B cell (primary cell): ENCODE data around the gene WASHC3. TPM values are rescaled to one million over a fixed set of nuclear protein-coding genes. Genes with fewer than 3 reads are reported as not detected.

Source experiments
- ATAC-seq: fragments of 200-7000 bp; cut with Tn5 transposase; one replicate; pipeline ENCODE4 v1.10.0; 2021; ENCODE audit warnings: low read depth, mild to moderate bottlenecking, moderate number of reproducible peaks, moderate library complexity
- CTCF ChIA-PET: fragments of 350-600 bp; sonication (Branson Sonifier 250); formaldehyde crosslinking; loops from one replicate; lab custom pipeline; 2021; ENCODE audit warnings: antibody characterized with exemption, inconsistent platforms; lab: Charles Lee
- POLR2A ChIA-PET: fragments of 350-600 bp; sonication (Branson Sonifier 250); formaldehyde crosslinking; loops from one replicate; lab custom pipeline; 2021; ENCODE audit warnings: antibody characterized with exemption; lab: Charles Lee
- DNase-seq: peaks from one replicate; pipeline ENCODE4 v3.0.0; 2013
- H2AFZ ChIP-seq: 2 replicates; pipeline ENCODE4 v1.6.1; 2012; ENCODE audit warnings: mild to moderate bottlenecking, low read depth, low read length; ENCODE audit not compliant: insufficient read depth, poor library complexity, severe bottlenecking
- H3K27ac ChIP-seq, 2 donors: 1 replicate in 1 of 2; 2 replicates in 1 of 2; pipeline ENCODE4 v1.5.1; 2012 to 2013; ENCODE audit warnings: low read length in 2 of 2, mild to moderate bottlenecking in 2 of 2, moderate library complexity in 1 of 2
- H3K27me3 ChIP-seq, 4 experiments: fragments of 200-600 bp in 1 of 4; sonication (generic) in 1 of 4; replicated peaks in 1 of 4; 1 replicate in 2 of 4; 2 replicates in 2 of 4; pipeline versions ENCODE4 v1.6.1 to v1.7.0; 2013 to 2016; ENCODE audit warnings: low read length in 3 of 4, mild to moderate bottlenecking in 2 of 4, mixed read lengths in 1 of 4, moderate library complexity in 1 of 4; ENCODE audit not compliant: insufficient read depth in 4 of 4, control insufficient read depth in 3 of 4; ENCODE audit errors: control extremely low read depth in 1 of 4
- H3K36me3 ChIP-seq, 2 experiments: replicated peaks in 1 of 2; 1 replicate in 1 of 2; 2 replicates in 1 of 2; pipeline versions ENCODE4 v1.6.1 to v1.7.1; 2013; ENCODE audit warnings: low read length in 1 of 2; ENCODE audit not compliant: insufficient read depth in 2 of 2, control insufficient read depth in 1 of 2; ENCODE audit errors: control extremely low read depth in 1 of 2, extremely low read depth in 1 of 2
- H3K4me1 ChIP-seq, 2 donors: fragments of 200-600 bp in 1 of 2; sonication (generic) in 1 of 2; 1 replicate in 1 of 2; 2 replicates in 1 of 2; pipeline versions ENCODE4 v1.5.1 to v1.6.1; 2013 to 2017; ENCODE audit warnings: low read length in 2 of 2; ENCODE audit not compliant: control insufficient read depth in 2 of 2, insufficient read depth in 2 of 2
- H3K4me2 ChIP-seq: replicated peaks from 2 replicates; pipeline ENCODE3; 2012; ENCODE audit warnings: mild to moderate bottlenecking, low read depth, low read length; ENCODE audit not compliant: poor library complexity, severe bottlenecking
- H3K4me3 ChIP-seq, 5 experiments: fragments of 200-600 bp in 1 of 5; sonication (generic) in 1 of 5; 1 replicate in 3 of 5; 2 replicates in 2 of 5; pipeline versions ENCODE4 v1.5.1 to v1.7.0; 2011 to 2016; ENCODE audit warnings: low read length in 4 of 5, mild to moderate bottlenecking in 4 of 5, low read depth in 2 of 5, control low read depth in 1 of 5, moderate library complexity in 1 of 5; ENCODE audit not compliant: insufficient read depth in 1 of 5; ENCODE audit errors: control extremely low read depth in 1 of 5, extremely low read depth in 1 of 5
- H3K79me2 ChIP-seq: fragments of 200-600 bp; sonication (generic); one replicate; pipeline ENCODE4 v1.6.0; 2016; ENCODE audit warnings: low read length; ENCODE audit not compliant: control insufficient read depth, insufficient read depth
- H3K9ac ChIP-seq: fragments of 200-600 bp; sonication (generic); 2 replicates; pipeline ENCODE4 v1.6.1; 2017; ENCODE audit warnings: mild to moderate bottlenecking, low read length, moderate library complexity
- H3K9me3 ChIP-seq, 3 donors: one replicate each; pipeline versions ENCODE4 v1.6.1 to v1.7.1; 2013; ENCODE audit warnings: low read length in 2 of 3; ENCODE audit not compliant: control insufficient read depth in 2 of 3, insufficient read depth in 1 of 3; ENCODE audit errors: control extremely low read depth in 1 of 3
- H4K20me1 ChIP-seq: 2 replicates; pipeline ENCODE4 v1.6.0; 2012; ENCODE audit warnings: mild to moderate bottlenecking, low read length; ENCODE audit not compliant: insufficient read depth, control insufficient read depth, poor library complexity, severe bottlenecking
- H3K27ac Mint-ChIP-seq: one replicate; pipeline ENCODE4 v1.8.0; 2021; ENCODE audit warnings: mixed read lengths
- H3K27me3 Mint-ChIP-seq: one replicate; pipeline ENCODE4 v1.8.0; 2021; ENCODE audit warnings: mixed read lengths
- H3K4me1 Mint-ChIP-seq: one replicate; pipeline ENCODE4 v1.8.0; 2021; ENCODE audit warnings: mixed read lengths
- H3K4me3 Mint-ChIP-seq: one replicate; pipeline ENCODE4 v1.8.0; 2021; ENCODE audit warnings: mixed read lengths
- H3K9me3 Mint-ChIP-seq: one replicate; pipeline ENCODE4 v1.8.0; 2022; ENCODE audit warnings: mixed read lengths; ENCODE audit not compliant: insufficient read depth
- EZH2 ChIP-seq: IDR thresholded peaks from 2 replicates; pipeline ENCODE4 v1.6.1; 2012; ENCODE audit warnings: borderline replicate concordance, low read depth, mild to moderate bottlenecking, moderate library complexity, low read length; ENCODE audit not compliant: insufficient read depth, poor library complexity, severe bottlenecking
- WGBS: methylation state at CpG from one replicate; pipeline ENCODE4 v1.1.5; 2013; ENCODE audit warnings: missing lambda C conversion rate; ENCODE audit not compliant: insufficient coverage; 5-methylcytosine and 5-hydroxymethylcytosine counted together
- intact Hi-C: fragments of 100-400 bp; cut with micrococcal nuclease; formaldehyde crosslinking; loops from one replicate; pipeline ENCODE4 v1.10.0; 2022
- polyA plus RNA-seq: library from polyadenylated mRNA; depleted of rRNA; stranded (reverse); fragments of >200 nt; gene quantifications from 2 replicates; pipeline ENCODE4 v1.2.3, GENCODE V29; 2012
- total RNA-seq, 2 donors: library from RNA; stranded (reverse); fragments of 120-200 nt in 1 of 2; gene quantifications; 1 replicate in 1 of 2; 2 replicates in 1 of 2; pipeline versions ENCODE4 v1.2.3 to v1.2.4, GENCODE V29; 2013 to 2022
- TF ChIP-seq, protein P1 (sequence below): fragments of 200-600 bp; IDR thresholded peaks from one replicate; pipeline ENCODE4 v1.8.0; 2022; ENCODE audit warnings: antibody characterized with exemption, mild to moderate bottlenecking

The WASHC3 gene
- total and polyA plus RNA-seq, 2 donors (not counting 1 experiment from before 2014, with no cell fraction given): 52.8 to 68.0 TPM

DNA sequence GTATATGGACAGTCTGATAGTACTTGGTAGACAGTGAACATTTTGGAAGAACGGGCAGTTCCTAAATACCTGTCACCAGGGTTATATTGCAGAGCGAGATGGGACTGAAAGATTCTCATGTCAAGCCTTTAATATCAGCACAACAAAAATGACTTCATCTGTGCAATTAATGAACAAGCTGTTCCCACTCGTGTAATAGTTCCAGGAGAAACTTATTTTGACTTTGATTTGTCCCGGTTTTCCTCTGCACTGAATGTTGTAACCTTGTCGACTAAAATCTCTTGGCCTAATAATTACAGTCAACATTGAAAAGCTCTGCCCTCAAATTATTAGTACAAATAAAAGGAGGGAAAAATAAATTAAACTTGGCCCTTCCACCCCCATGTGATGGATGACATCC lies 79.5 kb downstream of the WASHC3 start:
- Histone ChIP-seq H3K4me3 (no peak overlapping the region), H3K36me3 (no peaks in the 10 kb centered on the region), H3K27ac (no peak overlapping the region), H3K4me1 (no peaks in the 10 kb centered on the region), H3K4me2 (no peak overlapping the region), H4K20me1 (no peaks in the 10 kb centered on the region), H3K27me3 (no peaks in the 10 kb centered on the region), H3K79me2 (no peaks in the 10 kb centered on the region), H3K9me3 (no peaks in the 10 kb centered on the region), H3K9ac (no peak overlapping the region), H2AFZ (no peak overlapping the region)
- WGBS: 100% methylated on average over 2 of the region's 5 CpGs
- TF ChIP-seq, protein P1, sequence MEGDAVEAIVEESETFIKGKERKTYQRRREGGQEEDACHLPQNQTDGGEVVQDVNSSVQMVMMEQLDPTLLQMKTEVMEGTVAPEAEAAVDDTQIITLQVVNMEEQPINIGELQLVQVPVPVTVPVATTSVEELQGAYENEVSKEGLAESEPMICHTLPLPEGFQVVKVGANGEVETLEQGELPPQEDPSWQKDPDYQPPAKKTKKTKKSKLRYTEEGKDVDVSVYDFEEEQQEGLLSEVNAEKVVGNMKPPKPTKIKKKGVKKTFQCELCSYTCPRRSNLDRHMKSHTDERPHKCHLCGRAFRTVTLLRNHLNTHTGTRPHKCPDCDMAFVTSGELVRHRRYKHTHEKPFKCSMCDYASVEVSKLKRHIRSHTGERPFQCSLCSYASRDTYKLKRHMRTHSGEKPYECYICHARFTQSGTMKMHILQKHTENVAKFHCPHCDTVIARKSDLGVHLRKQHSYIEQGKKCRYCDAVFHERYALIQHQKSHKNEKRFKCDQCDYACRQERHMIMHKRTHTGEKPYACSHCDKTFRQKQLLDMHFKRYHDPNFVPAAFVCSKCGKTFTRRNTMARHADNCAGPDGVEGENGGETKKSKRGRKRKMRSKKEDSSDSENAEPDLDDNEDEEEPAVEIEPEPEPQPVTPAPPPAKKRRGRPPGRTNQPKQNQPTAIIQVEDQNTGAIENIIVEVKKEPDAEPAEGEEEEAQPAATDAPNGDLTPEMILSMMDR: no peak
- no peak for TF ChIP-seq EZH2
- DNase-seq (no peak), ATAC-seq (no peak)
- intact Hi-C loops: no loop called here
- Mint-ChIP-seq H3K27ac (no peak overlapping the region), H3K4me3 (no peak overlapping the region), H3K4me1 (peaks cover 3% of the 10 kb centered on the region), H3K27me3 (no peaks in the 10 kb centered on the region), H3K9me3 (no peaks in the 10 kb centered on the region)
- CTCF ChIA-PET: no interaction called here
- POLR2A ChIA-PET: no interaction called here

DNA sequence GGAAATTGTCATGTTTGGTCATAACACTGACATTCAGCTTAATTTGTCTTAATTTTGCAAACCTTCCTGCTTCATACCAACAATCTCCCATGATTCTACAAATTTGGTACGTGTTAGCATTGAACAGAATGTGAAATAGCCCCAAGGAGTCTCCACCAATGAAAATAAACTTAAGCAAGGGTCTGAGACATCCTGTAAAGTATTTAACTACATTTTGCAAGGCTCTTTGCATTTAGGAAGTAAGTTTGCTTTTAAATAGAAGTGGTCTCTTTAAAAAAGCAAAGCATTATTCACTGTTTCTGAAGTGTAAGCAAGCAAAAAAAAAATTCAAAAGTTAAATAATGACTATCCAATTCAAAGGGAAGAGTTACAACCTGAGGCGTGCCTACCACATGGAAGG lies 79.9 kb downstream of the WASHC3 start:
- intact Hi-C loops: no loop called here
- Histone ChIP-seq H3K36me3 (no peaks in the 10 kb centered on the region), H3K4me3 (no peak overlapping the region), H3K79me2 (no peaks in the 10 kb centered on the region), H3K27me3 (no peaks in the 10 kb centered on the region), H3K27ac (no peak overlapping the region), H4K20me1 (no peaks in the 10 kb centered on the region), H3K9me3 (no peaks in the 10 kb centered on the region), H3K9ac (no peak overlapping the region), H2AFZ (no peak overlapping the region), H3K4me2 (no peak overlapping the region), H3K4me1 (no peaks in the 10 kb centered on the region)
- CTCF ChIA-PET: no interaction called here
- Mint-ChIP-seq H3K9me3 (no peaks in the 10 kb centered on the region), H3K4me1 (peaks cover 3% of the 10 kb centered on the region), H3K27me3 (no peaks in the 10 kb centered on the region), H3K4me3 (no peak overlapping the region), H3K27ac (no peak overlapping the region)
- no CpG with 5 or more reads among the region's 2 CpGs for WGBS
- POLR2A ChIA-PET: no interaction called here
- TF ChIP-seq, protein P1: no peak
- no peak for TF ChIP-seq EZH2
- no peak for ATAC-seq
- no peak for DNase-seq
